HepG2 (cell line): ENCODE results near the gene CD300H. TPM values are rescaled to one million over a fixed set of nuclear protein-coding genes. Genes with fewer than 3 reads are reported as not detected.

Experiments used
- CSRNP2 ChIP-seq: sonication (generic); formaldehyde crosslinking; conservative IDR thresholded peaks from 2 replicates; pipeline ENCODE4 v1.8.0; 2022; ENCODE audit warnings: low read depth, missing genetic modification reagents
- JDP2 ChIP-seq: sonication (generic); formaldehyde crosslinking; IDR thresholded peaks from 2 replicates; pipeline ENCODE4 v1.8.1; 2022; ENCODE audit warnings: missing genetic modification reagents, borderline replicate concordance
- MTF1 ChIP-seq: sonication (generic); formaldehyde crosslinking; IDR thresholded peaks from 2 replicates; pipeline ENCODE4 v1.5.0; 2020; ENCODE audit warnings: missing genetic modification reagents
- MXD4 ChIP-seq: IDR thresholded peaks from 2 replicates; pipeline ENCODE4 v1.6.1; 2016; ENCODE audit warnings: mild to moderate bottlenecking, missing biosample characterization, missing genetic modification reagents
- NCOA2 ChIP-seq: sonication (generic); formaldehyde crosslinking; IDR thresholded peaks from 2 replicates; pipeline ENCODE4 v1.8.0; 2022; ENCODE audit warnings: inconsistent platforms
- NFKB2 ChIP-seq: sonication (generic); formaldehyde crosslinking; IDR thresholded peaks from 2 replicates; pipeline ENCODE4 v1.4.0; 2020; ENCODE audit warnings: missing genetic modification reagents, borderline replicate concordance
- PBX3 ChIP-seq: sonication (generic); formaldehyde crosslinking; IDR thresholded peaks from 2 replicates; pipeline ENCODE4 v1.8.1; 2023; ENCODE audit warnings: missing genetic modification reagents, inconsistent platforms, borderline replicate concordance
- POLR2AphosphoS5 ChIP-seq: IDR thresholded peaks from 2 replicates; pipeline ENCODE4 v1.6.1; 2012; ENCODE audit warnings: low read depth, low read length
- RCOR2 ChIP-seq: IDR thresholded peaks from 2 replicates; pipeline ENCODE4 v1.6.1; 2016; ENCODE audit warnings: missing biosample characterization, missing genetic modification reagents
- RFXAP ChIP-seq: sonication (generic); formaldehyde crosslinking; IDR thresholded peaks from 2 replicates; pipeline ENCODE4 v1.4.0; 2020; ENCODE audit warnings: missing genetic modification reagents, borderline replicate concordance
- ZHX2 ChIP-seq, 2 experiments: sonication (generic) in 1 of 2; formaldehyde crosslinking in 1 of 2; IDR thresholded peaks; 2 replicates each; pipeline versions ENCODE4 v1.6.1 to v1.9.0; 2014 to 2022; ENCODE audit warnings: antibody characterized with exemption in 1 of 2, borderline replicate concordance in 1 of 2, inconsistent platforms in 1 of 2, low read depth in 1 of 2, missing genetic modification reagents in 1 of 2
- ZNF251 ChIP-seq: sonication (generic); formaldehyde crosslinking; IDR thresholded peaks from 2 replicates; pipeline ENCODE4 v1.9.0; 2021; ENCODE audit warnings: mild to moderate bottlenecking, missing genetic modification reagents
- ZNF264 ChIP-seq: sonication (generic); formaldehyde crosslinking; IDR thresholded peaks from 2 replicates; pipeline ENCODE4 v1.4.0; 2020; ENCODE audit warnings: missing genetic modification reagents
- ZNF317 ChIP-seq: sonication (generic); formaldehyde crosslinking; IDR thresholded peaks from 2 replicates; pipeline ENCODE4 v1.5.0; 2020; ENCODE audit warnings: mild to moderate bottlenecking, missing genetic modification reagents
- ZNF530 ChIP-seq: sonication (generic); formaldehyde crosslinking; IDR thresholded peaks from 2 replicates; pipeline ENCODE4 v1.5.0; 2020; ENCODE audit warnings: low read depth, mild to moderate bottlenecking, missing genetic modification reagents
- ZNF549 ChIP-seq: sonication (generic); formaldehyde crosslinking; IDR thresholded peaks from 2 replicates; pipeline ENCODE4 v1.5.0; 2020; ENCODE audit warnings: missing genetic modification reagents
- ZNF550 ChIP-seq: sonication (generic); formaldehyde crosslinking; IDR thresholded peaks from 2 replicates; pipeline ENCODE4 v1.4.0; 2020; ENCODE audit warnings: mild to moderate bottlenecking, missing genetic modification reagents, borderline replicate concordance
- ZNF557 ChIP-seq: sonication (generic); formaldehyde crosslinking; IDR thresholded peaks from 2 replicates; pipeline ENCODE4 v1.4.0; 2020; ENCODE audit warnings: missing genetic modification reagents
- ZNF768 ChIP-seq: sonication (generic); formaldehyde crosslinking; IDR thresholded peaks from 2 replicates; pipeline ENCODE4 v1.4.0; 2020; ENCODE audit warnings: missing genetic modification reagents
- polyA plus RNA-seq, 8 experiments: library from polyadenylated mRNA; depleted of rRNA in 3 of 8; stranded (reverse) in 7 of 8; unstranded in 1 of 8; fragments of >200 nt; fragmentation: Illumina TruSeq in 4 of 8; extraction: Trizol in 4 of 8; gene quantifications; 2 replicates each; pipeline versions ENCODE4 v1.2.1 to v1.2.3, GENCODE V29; 2011 to 2016; ENCODE audit warnings: low read depth in 4 of 8, missing spikeins in 1 of 8, mixed read lengths in 1 of 8; ENCODE audit not compliant: insufficient read depth in 1 of 8
- total RNA-seq, 5 experiments: library from RNA; depleted of rRNA; stranded (reverse); fragments of >200 nt; fragmentation: Illumina TruSeq; extraction: Trizol; gene quantifications; 2 replicates each; pipeline ENCODE4 v1.2.3, GENCODE V29; 2016; ENCODE audit warnings: low read depth in 1 of 5
- TF ChIP-seq, protein P1 (sequence below): sonication (generic); formaldehyde crosslinking; IDR thresholded peaks from 2 replicates; pipeline ENCODE4 v1.9.0; 2021; ENCODE audit warnings: missing genetic modification reagents, mild to moderate bottlenecking, borderline replicate concordance
- TF ChIP-seq, protein P2 (sequence below): IDR thresholded peaks from 2 replicates; pipeline ENCODE4 v1.6.1; 2012; ENCODE audit warnings: inconsistent platforms

Gene CD300H
- total and polyA plus RNA-seq, 2 of the 13 experiments (the other 11 are each of a cell fraction or from before 2014, with no cell fraction given): not detected

- no peak for TF ChIP-seq ZNF557 (CRISPR knock-in tag)
- TF ChIP-seq ZNF251 (CRISPR knock-in tag): no peak
- no peak for TF ChIP-seq JDP2 (CRISPR knock-in tag)
- no peak for TF ChIP-seq ZNF549 (CRISPR knock-in tag)
- no peak for TF ChIP-seq ZNF264 (CRISPR knock-in tag)
- TF ChIP-seq, protein P1, sequence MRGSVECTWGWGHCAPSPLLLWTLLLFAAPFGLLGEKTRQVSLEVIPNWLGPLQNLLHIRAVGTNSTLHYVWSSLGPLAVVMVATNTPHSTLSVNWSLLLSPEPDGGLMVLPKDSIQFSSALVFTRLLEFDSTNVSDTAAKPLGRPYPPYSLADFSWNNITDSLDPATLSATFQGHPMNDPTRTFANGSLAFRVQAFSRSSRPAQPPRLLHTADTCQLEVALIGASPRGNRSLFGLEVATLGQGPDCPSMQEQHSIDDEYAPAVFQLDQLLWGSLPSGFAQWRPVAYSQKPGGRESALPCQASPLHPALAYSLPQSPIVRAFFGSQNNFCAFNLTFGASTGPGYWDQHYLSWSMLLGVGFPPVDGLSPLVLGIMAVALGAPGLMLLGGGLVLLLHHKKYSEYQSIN (CRISPR knock-in tag): no peak
- TF ChIP-seq MTF1: no peak
- TF ChIP-seq ZHX2 (IDR thresholded peaks at IDR 0.05; ENCODE audit: low read depth): no peak
- no peak for TF ChIP-seq ZHX2 (CRISPR knock-in tag; IDR thresholded peaks at IDR 0.05; ENCODE audit: borderline replicate concordance)
- no peak for TF ChIP-seq ZNF530 (CRISPR knock-in tag)
- TF ChIP-seq NCOA2 (CRISPR knock-in tag): no peak
- no peak for TF ChIP-seq RCOR2 (CRISPR knock-in tag)
- TF ChIP-seq ZNF317 (CRISPR knock-in tag): no peak
- TF ChIP-seq PBX3: no peak
- no peak for TF ChIP-seq POLR2AphosphoS5
- TF ChIP-seq ZNF550 (CRISPR knock-in tag): no peak
- no peak for TF ChIP-seq NFKB2 (CRISPR knock-in tag)
- TF ChIP-seq, protein P2, sequence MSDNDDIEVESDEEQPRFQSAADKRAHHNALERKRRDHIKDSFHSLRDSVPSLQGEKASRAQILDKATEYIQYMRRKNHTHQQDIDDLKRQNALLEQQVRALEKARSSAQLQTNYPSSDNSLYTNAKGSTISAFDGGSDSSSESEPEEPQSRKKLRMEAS: no peak
- TF ChIP-seq RFXAP: no peak
- no peak for TF ChIP-seq ZNF768
- no peak for TF ChIP-seq MXD4 (CRISPR knock-in tag)
- no peak for TF ChIP-seq CSRNP2 (CRISPR knock-in tag)
These were observed 53.2 kb downstream of the CD300H start (continued) for GRCh38 chr17:74513987-74514631.
